AG09309 (cell line): Measurements from ENCODE around the gene QSOX2.

Experiments used
- DNase-seq: peaks from one replicate; pipeline ENCODE4 v3.0.0-alpha.2; 2010; ENCODE audit warnings: low read depth
- H3K4me3 ChIP-seq: 2 replicates; pipeline ENCODE4 v1.5.1; 2011; ENCODE audit warnings: mild to moderate bottlenecking, low read depth, low read length, moderate library complexity; ENCODE audit not compliant: control insufficient read depth
- TF ChIP-seq, protein P1 (sequence below): IDR thresholded peaks from 2 replicates; pipeline ENCODE4 v1.5.1; 2011; ENCODE audit warnings: mild to moderate bottlenecking, low read depth, low read length, inconsistent platforms; ENCODE audit not compliant: insufficient read depth, control insufficient read depth; ENCODE audit errors: missing control alignments

Gene QSOX2

DNA sequence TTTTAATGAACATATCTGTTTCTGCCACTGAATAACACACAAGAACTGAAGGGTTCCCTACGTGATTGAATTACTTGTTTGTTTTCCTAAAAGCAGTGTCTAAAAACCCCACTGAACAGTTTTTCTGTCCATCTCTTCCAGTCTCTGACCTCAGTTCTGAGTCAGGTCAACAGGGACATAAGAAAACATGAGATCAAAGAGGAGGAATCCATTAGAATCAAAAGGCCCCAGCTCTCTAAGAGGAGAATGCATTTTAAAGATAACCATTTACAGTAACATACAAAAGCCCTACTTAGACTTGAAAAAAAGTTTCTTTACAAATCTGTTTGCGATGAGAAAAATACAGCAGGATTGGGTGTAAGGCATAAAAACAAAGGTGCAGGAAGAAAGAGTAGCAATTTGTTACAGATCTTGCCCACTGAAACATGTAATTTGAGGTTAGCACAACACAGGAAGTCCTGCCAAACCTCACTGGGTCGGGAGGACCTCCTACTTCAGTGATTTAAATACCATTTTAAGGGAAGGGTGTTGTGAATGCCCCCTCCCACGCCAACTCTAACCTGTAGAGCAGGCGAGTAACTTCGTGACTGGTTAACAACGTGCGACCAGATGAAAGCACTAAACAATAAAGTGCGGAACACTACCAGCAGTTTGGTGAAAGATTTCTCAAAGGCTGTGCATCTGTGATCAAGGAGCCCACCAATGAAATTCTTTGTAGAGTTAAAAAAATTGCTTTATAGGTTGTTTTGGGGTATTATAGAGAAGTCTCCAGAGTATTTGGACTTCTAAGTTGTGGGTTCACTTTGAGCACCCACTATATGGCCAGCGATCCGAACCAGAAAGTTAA, 1.3 kb downstream of the QSOX2 start:
- TF ChIP-seq, protein P1, sequence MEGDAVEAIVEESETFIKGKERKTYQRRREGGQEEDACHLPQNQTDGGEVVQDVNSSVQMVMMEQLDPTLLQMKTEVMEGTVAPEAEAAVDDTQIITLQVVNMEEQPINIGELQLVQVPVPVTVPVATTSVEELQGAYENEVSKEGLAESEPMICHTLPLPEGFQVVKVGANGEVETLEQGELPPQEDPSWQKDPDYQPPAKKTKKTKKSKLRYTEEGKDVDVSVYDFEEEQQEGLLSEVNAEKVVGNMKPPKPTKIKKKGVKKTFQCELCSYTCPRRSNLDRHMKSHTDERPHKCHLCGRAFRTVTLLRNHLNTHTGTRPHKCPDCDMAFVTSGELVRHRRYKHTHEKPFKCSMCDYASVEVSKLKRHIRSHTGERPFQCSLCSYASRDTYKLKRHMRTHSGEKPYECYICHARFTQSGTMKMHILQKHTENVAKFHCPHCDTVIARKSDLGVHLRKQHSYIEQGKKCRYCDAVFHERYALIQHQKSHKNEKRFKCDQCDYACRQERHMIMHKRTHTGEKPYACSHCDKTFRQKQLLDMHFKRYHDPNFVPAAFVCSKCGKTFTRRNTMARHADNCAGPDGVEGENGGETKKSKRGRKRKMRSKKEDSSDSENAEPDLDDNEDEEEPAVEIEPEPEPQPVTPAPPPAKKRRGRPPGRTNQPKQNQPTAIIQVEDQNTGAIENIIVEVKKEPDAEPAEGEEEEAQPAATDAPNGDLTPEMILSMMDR, result no peak
- no peak for DNase-seq
- peak overlapping the region; percentile 55 for H3K4me3 ChIP-seq

DNA sequence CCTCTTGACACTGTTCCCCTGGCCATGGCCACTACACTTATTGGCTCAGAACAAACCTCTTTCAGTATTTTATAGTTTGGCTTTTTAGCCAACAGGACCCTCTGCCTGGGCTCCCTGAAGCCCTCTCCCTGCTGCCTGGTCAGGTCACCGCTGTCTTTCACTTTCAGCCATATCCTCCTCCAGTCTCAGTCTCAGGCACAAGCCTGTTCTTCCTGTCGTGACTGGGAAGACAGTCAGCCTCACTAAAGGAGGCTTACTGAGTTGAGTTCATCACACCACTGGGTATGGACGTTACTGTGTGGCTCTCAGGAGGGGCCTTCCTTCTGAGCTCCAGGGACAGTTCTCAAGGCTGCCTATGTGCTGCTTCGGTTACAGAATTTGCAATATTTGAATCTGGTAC, 2.0 kb downstream of the QSOX2 start:
- no peak for DNase-seq
- H3K4me3 ChIP-seq, result no peak overlapping the region
- TF ChIP-seq, protein P1, result no peak

DNA sequence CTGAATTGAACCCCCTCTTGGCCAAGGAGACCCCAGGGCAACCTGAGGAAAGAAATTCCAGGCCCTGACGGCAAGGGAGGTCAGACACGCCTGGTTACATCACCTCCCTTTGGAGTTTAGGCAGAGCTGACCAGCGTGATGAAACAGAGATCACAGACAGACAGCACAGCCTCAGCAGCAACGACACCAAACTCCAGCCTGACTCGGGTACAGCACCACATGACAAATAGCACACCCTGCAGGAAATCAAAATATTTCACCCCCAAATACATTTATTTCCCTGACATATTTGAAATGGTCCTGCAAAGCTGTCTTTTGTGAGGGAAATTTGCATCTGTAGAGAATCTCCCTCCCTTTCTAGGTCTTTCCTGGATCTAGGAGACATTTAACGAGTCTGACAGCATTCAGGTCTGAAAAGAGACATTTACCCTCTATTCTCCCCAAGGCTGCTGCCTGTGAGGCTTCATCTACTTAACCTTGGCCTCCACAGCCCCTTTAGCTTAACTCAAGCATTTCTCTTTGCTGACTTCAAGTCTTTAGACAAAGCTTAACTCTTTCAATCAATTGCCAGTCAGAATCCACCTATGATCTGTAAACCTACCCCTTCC, 2.6 kb downstream of the QSOX2 start:
- no peak for DNase-seq
- H3K4me3 ChIP-seq, result no peak overlapping the region
- TF ChIP-seq, protein P1, result no peak

DNA sequence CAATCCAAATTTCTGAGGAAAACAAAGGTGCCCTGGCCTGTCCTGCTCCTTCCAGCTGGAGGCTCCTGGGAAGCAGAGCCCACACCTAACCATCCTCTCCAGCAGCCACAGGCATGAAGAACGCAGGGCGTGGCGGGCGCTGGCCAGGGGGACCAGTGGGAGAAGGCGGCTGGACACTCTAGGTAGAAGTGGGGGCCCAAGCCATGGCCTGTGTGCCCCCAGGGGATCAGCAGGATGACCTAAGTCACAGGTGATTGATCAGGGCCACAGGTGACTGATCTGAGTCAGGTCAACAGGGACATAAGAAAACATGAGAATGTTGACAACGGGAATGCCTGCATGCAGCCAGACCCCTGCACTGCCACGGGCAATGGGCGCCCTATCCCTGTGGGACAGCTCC, 3.4 kb downstream of the QSOX2 start:
- no peak overlapping the region for H3K4me3 ChIP-seq
- no peak for DNase-seq
- TF ChIP-seq, protein P1, result no peak

DNA sequence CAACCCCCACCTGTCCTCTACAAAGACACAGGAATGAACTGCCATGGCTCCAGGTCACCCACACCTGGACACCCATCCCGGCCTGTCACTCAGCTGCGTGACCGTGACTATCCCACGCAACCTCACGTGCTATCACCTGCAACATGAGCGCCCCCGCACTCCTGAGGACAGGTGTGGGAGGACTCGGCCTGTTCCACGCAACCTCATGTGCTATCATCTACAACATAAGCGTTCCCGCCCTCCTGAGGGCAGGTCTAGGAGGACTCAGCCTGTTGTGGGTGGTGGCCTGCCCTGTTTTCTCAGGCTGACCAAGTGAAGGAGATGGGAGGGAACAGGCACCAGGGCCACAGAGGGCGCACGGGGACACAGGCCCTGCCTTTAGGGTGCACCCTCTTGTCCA, 4.1 kb downstream of the QSOX2 start:
- H3K4me3 ChIP-seq, result no peak overlapping the region
- DNase-seq, result no peak
- TF ChIP-seq, protein P1, result no peak

DNA sequence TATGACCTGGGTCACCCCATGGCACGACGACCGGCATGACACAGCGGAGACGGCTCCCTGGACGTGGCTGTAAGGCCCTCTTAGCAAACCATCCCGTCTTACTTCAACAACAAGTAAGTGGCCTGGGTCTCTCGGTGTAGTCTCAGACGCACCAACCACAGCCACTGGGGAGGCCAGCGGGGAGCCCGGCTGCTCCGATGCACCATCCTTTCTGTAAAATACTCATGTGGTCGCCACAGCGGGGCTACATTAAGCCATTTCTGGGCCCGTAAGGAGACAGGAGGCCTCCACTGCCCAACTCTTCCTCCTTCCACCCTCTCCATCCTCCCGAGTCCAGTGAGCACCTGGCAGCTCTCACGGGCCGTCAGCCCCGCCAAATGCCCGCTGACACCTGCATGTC, 4.7 kb downstream of the QSOX2 start:
- TF ChIP-seq, protein P1, result no peak
- no peak overlapping the region for H3K4me3 ChIP-seq
- no peak for DNase-seq
